K562 treated with DMSO at 1 percent for 12 hours (cell line): Measurements from ENCODE around the gene PTPRM. TPM values are rescaled to one million over a fixed set of nuclear protein-coding genes. Genes with fewer than 3 reads are reported as not detected.

Experiments
- total RNA-seq: library from RNA; unstranded; fragments of 300-600 nt; gene quantifications from 2 replicates; pipeline ENCODE4 v1.2.3, GENCODE V29; 2022; ENCODE audit not compliant: insufficient read depth

The PTPRM gene
- total RNA-seq = 0.19 TPM in 1 of 2 replicates, not detected in the other

GRCh38 chr18:7566567-7567473 is at the start of gene PTPRM:
TSS of gene PTPRM (plus strand) at chr18:7567316. CDS start at chr18:7567819, 503 bp downstream.

